PC-9 (cell line): ENCODE measurements around the gene MITF.

Experiments
- EZH2 ChIP-seq: fragments of 200-600 bp; sonication (generic); IDR thresholded peaks from 2 replicates; pipeline ENCODE4 v1.8.0; 2017; ENCODE audit warnings: antibody characterized with exemption, low read depth
- TF ChIP-seq, protein P1 (sequence below): fragments of 200-600 bp; sonication (generic); conservative IDR thresholded peaks from 2 replicates; pipeline ENCODE4 v1.6.1; 2017; ENCODE audit warnings: mixed run types, antibody characterized with exemption, mild to moderate bottlenecking, moderate library complexity

GRCh38 chr3:69762768-69763229 is 23.5 kb downstream of the MITF start:
- TF ChIP-seq, protein P1, sequence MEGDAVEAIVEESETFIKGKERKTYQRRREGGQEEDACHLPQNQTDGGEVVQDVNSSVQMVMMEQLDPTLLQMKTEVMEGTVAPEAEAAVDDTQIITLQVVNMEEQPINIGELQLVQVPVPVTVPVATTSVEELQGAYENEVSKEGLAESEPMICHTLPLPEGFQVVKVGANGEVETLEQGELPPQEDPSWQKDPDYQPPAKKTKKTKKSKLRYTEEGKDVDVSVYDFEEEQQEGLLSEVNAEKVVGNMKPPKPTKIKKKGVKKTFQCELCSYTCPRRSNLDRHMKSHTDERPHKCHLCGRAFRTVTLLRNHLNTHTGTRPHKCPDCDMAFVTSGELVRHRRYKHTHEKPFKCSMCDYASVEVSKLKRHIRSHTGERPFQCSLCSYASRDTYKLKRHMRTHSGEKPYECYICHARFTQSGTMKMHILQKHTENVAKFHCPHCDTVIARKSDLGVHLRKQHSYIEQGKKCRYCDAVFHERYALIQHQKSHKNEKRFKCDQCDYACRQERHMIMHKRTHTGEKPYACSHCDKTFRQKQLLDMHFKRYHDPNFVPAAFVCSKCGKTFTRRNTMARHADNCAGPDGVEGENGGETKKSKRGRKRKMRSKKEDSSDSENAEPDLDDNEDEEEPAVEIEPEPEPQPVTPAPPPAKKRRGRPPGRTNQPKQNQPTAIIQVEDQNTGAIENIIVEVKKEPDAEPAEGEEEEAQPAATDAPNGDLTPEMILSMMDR = no peak
- no peak for TF ChIP-seq EZH2
